ENCODE results near the gene TRIM67.
A peak's percentile ranks its signal among the peaks of the same experiment; 100 is the strongest.
"Not testable (repeated sequence)": the region's sequence is repeated elsewhere in the genome, so short reads cannot be mapped to it uniquely, and the experiment has no call there.

The TRIM67 gene

GRCh38 chr1:231203259-231204057, 41.6 kb downstream of the TRIM67 start:
- no peak for DNase-seq

DNA sequence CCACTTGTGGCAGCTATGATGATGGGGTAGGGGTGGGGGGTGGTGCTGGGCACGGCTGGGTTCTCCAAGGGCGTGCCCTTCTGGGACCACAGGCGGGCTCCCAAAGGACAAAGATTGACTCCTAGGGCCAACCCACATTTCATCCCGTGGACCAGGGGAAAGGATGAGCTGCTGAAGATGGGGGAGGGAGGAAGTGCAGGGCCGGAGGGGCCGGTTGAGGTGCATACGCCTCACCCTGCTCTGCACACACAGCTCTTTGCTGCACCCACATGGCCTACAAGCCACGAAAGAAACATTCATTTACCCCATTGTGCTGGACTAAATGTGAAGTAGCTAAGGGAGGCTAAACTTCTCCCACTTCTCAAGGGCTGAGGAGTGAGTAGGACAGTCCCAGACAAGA, 45.0 kb downstream of the TRIM67 start:
- peak in 5 of 51 donors; percentile 2 to 23 (median 8) for DNase-seq

DNA sequence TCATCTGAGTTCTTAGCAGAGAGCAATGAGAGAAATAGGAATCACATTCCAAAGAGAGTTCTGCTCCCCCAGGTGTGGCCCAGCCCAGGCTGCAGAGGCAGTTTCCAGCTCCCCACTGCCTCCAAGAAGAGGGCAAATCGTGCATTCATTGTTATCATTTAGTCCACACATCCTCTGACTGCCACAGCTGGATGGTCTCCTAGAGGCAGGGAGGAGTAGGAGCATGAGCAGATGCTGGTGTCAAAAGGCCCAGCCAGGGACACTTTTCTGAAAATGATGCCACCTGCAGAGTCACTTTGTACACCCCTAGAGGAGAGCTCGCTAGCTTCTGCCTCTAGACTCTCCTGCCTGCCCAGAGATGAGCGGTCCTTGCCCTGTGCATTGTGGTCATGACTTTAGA, 45.6 kb downstream of the TRIM67 start:
- DNase-seq, result no peak

GRCh38 chr1:231208980-231209379, 47.1 kb downstream of the TRIM67 start:
- DNase-seq, result no peak

DNA sequence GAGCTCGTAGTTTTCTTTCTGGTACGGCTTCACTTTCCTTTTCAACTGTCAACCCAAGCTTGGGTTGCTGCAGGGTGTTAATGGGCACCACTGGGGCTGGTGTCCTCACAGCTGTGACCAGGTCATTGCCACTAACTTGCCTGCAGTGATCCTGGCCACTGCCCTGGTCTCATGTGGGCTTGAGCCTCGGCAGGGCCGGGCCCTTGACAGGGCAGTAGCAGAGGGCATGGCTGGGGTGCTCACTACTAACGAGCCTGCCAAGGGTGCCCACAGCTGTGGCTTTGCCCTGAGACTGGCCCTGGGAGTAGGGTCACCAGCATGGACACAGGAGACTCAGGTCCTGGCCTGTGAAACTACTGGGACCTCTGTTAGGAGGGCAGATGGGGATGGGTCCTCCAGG, 47.7 kb downstream of the TRIM67 start:
- no peak for DNase-seq

DNA sequence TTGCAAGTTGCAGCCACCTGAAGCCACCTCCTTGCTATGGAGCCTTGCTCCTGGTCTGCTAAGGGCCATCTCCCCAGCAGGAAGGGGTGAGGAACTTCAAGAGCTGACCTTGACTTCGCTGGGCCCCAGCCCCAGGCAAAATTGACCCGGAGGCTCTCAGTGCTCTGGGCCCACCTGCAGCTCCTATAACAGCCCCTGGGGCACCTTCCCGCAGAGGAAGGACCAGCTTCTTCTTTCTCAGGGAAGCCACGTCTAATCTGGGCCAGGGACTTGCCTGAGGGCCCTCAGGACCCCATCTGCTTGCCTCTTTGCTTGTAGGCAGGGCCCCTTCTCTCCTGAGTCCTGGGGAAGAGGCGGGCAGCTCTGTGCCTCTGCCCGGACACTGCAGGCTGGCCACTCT, 48.3 kb downstream of the TRIM67 start:
- no peak for DNase-seq

- peak in 50 of 51 donors; percentile 12 to 85 (median 65) for DNase-seq
Measured at GRCh38 chr1:231211005-231211857, 49.4 kb downstream of the TRIM67 start.

GRCh38 chr1:231212301-231212700, 50.4 kb downstream of the TRIM67 start:
- DNase-seq, result not testable (repeated sequence)

DNA sequence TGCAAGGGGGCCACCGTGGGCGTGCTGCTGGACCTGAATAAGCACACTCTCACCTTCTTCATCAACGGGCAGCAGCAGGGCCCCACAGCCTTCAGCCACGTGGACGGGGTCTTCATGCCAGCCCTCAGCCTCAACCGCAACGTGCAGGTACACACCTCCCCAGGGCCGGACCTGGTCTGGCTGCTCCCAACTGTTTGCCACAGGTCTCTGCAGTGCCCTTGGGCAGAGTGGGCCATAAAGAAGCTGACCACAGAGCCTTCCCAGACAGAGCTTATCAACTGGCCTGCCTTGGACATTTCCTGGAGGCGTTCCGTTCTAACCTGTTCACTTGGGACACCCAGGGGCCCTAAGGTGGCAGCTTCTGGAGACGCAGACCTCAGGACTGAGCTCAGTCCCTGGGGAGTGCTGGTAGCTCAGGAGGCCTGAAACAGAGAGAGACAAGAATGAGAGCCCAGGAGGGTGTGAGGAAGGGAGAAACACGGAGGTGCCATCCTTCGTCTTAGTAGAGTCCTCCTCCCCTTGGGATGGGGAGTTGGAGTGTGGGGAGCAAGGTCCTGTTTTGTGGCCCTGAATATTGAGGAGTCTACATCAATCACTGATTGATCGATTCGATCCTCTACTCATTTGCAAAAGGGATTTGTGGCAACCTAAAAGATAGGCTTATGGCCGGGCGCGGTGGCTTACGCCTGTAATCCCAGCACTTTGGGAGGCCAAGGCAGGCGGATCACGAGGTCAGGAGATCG, 52.1 kb downstream of the TRIM67 start:
- no peak for DNase-seq

DNA sequence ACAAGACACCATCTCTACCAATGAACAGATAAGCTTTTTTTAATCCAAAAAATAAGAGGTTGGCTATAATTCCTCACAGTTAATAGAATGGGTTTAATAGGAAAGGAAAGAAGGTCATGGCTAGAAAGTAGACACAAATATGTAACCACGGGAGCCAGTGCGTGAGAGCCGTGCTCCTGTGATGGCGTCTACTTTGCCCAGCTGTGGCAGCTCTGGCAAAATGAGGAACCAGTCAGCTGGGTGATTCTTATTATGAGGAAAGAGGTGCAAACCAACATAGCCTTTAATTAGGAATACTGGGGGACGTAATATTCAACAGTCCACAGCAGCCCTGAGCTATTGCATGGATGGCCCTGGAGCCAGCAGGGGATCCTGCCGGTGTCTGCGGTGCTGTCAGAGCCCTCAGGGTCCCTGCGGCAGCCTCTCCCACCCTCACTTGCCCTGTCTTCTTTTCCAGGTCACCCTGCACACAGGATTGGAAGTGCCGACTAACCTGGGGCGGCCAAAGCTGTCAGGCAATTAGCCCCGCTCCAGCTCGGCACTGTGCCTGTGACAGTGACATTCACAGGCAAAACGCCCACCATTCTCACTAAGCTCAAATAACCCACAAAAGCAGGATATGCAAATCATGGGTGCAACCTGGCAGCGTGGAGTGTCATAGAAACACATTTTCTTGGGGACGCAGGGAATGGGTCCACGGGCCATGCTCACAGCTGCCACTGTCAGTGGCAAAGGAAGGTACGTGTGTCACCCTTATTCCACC, 53.2 kb downstream of the TRIM67 start:
- DNase-seq, result peak in 3 of 51 donors; percentile 9 to 14 (median 10)

GRCh38 chr1:231215681-231216385, 54.0 kb downstream of the TRIM67 start:
- no peak for DNase-seq

DNA sequence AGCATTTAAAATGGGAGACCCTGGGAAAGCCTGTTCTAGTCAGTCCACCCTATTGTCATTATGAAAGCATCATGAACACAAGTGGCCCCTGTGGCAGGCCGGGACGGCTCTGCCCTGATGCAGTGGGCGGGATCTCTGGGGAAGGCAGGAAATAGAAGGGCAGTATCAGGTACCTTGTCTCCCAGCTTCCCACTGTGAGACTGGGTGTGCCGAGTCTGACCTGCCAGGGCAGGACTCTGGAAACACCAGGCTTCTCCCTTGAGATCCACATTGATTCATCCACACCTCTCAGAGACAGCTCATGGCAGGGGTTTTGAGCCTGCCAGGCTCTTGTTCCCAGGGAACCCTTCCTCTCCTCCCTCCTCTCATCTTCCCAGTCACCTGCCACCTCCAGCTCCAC, 54.6 kb downstream of the TRIM67 start:
- DNase-seq, result no peak

GRCh38 chr1:231217056-231217455, 55.2 kb downstream of the TRIM67 start:
- DNase-seq, result no peak

- no peak for DNase-seq
Measured at GRCh38 chr1:231218078-231218477, 56.2 kb downstream of the TRIM67 start.

- DNase-seq, result no peak
Measured at GRCh38 chr1:231219422-231220401, 57.9 kb downstream of the TRIM67 start.

DNA sequence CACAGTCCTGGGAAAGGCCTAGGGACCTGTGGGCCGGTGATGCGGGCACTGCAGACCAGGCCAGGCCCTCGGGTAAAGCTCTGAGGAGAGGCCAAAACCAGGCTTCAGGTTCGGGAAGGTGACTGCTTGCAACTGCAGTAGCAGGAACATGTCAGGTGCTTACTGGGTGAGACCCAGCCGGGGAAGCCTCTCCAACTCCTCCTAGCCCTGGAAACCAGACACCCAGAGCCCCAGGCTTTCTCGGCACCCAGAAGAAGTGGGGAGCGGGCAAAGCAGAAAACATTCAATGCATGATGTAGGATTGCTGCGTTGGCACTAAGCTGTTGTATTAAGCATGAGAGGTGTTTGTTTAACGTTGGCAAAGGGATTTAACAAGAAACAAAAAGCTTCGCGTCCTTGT, 58.9 kb downstream of the TRIM67 start:
- no peak for DNase-seq

- peak in 1 of 51 donors; percentile 12 for DNase-seq
Measured at GRCh38 chr1:231226156-231226555, 64.3 kb downstream of the TRIM67 start.

DNA sequence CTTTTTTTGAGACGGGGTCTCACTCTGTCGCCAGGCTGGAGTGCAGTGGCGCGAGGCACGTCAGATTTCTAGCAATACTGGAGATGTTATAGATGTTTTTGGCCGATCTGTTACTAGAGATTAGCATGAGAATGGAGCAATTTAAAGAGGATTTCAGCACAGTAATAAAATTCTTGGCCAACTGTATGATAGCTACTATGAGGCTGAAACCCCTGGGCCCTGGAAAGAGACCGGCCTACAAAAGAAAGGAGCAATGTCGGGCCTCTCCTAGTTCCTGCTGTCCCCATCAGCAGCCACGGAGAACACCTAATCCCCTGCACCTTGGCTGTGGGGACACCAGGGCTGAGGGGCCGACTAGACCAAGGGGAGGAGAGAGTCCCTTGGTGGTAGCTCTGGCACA, 69.7 kb downstream of the TRIM67 start:
- no peak for DNase-seq

Measured in hypothalamus (tissue), 51 donors.